A673 (cell line): Measurements from ENCODE around the gene FUBP3. TPM values are rescaled to one million over a fixed set of nuclear protein-coding genes. Genes with fewer than 3 reads are reported as not detected.

Experiments used
- BruUV-seq: library from RNA; stranded (reverse); fragments of 400-500 nt; replicated peaks from 2 replicates; lab custom pipeline; 2021; lab: Mats Ljungman, UMichigan
- CTCF ChIA-PET: fragments of 300-600 bp; sonication (Branson Sonifier 250); formaldehyde crosslinking; loops from one replicate; lab custom pipeline; 2022; ENCODE audit warnings: antibody characterized with exemption; lab: Charles Lee
- POLR2A ChIA-PET: fragments of 300-600 bp; sonication (Branson Sonifier 250); formaldehyde crosslinking; loops from one replicate; lab custom pipeline; 2022; ENCODE audit warnings: antibody characterized with exemption; ENCODE audit not compliant: low non-redundant PET; lab: Charles Lee
- DNase-seq: peaks from one replicate; pipeline ENCODE4 v3.0.0-alpha.2; 2015; ENCODE audit warnings: low spot score
- H3K27ac ChIP-seq: fragments of 200-600 bp; sonication (generic); 2 replicates; pipeline ENCODE4 v1.5.1; 2016; ENCODE audit warnings: mixed run types, low read depth, mild to moderate bottlenecking, mixed read lengths, antibody characterized with exemption, low read length; ENCODE audit not compliant: poor library complexity, severe bottlenecking
- H3K27me3 ChIP-seq: fragments of 200-600 bp; sonication (generic); replicated peaks from 2 replicates; pipeline ENCODE4 v1.6.1; 2017; ENCODE audit warnings: mixed run types, low read depth, mild to moderate bottlenecking, mixed read lengths, antibody characterized with exemption, low read length; ENCODE audit not compliant: insufficient read depth, poor library complexity
- H3K36me3 ChIP-seq: fragments of 200-600 bp; sonication (generic); 2 replicates; pipeline ENCODE4 v1.6.1; 2016; ENCODE audit warnings: mixed run types, mild to moderate bottlenecking, mixed read lengths, antibody characterized with exemption, low read length; ENCODE audit not compliant: insufficient read depth, poor library complexity, severe bottlenecking
- H3K4me1 ChIP-seq: fragments of 200-600 bp; sonication (generic); 2 replicates; pipeline ENCODE4 v1.6.1; 2017; ENCODE audit warnings: mixed run types, mild to moderate bottlenecking, mixed read lengths, antibody characterized with exemption, low read length; ENCODE audit not compliant: insufficient read depth, poor library complexity, severe bottlenecking
- H3K4me3 ChIP-seq: fragments of 200-600 bp; sonication (generic); 2 replicates; pipeline ENCODE4 v1.5.1; 2016; ENCODE audit warnings: low read depth, mixed run types, mild to moderate bottlenecking, mixed read lengths, low read length; ENCODE audit not compliant: poor library complexity, severe bottlenecking
- H3K9me3 ChIP-seq: fragments of 200-600 bp; sonication (generic); 2 replicates; pipeline ENCODE4 v1.6.1; 2016; ENCODE audit warnings: mixed run types, low read depth, mild to moderate bottlenecking, mixed read lengths, antibody characterized with exemption, low read length; ENCODE audit not compliant: poor library complexity, severe bottlenecking
- EZH2 ChIP-seq: fragments of 200-600 bp; sonication (generic); IDR thresholded peaks from 2 replicates; pipeline ENCODE4 v1.6.1; 2017; ENCODE audit warnings: borderline replicate concordance, low read depth, mild to moderate bottlenecking, mixed read lengths, antibody characterized with exemption, low read length; ENCODE audit not compliant: poor library complexity, severe bottlenecking
- intact Hi-C: fragments of 100-400 bp; cut with micrococcal nuclease; formaldehyde crosslinking; loops from one replicate; pipeline ENCODE4 v1.10.0; 2022; ENCODE audit not compliant: unreplicated experiment
- total RNA-seq: library from RNA; stranded (reverse); gene quantifications from 2 replicates; pipeline ENCODE4 v1.2.3, GENCODE V29; 2021
- TF ChIP-seq, protein P1 (sequence below): fragments of 300-800, 200-600 bp; sonication (generic); conservative IDR thresholded peaks from 2 replicates; pipeline ENCODE4 v1.5.1; 2017; ENCODE audit warnings: low read depth, mild to moderate bottlenecking, antibody characterized with exemption, low read length, moderate library complexity, mixed read lengths

The FUBP3 gene
- total RNA-seq, 1 experiment from 2014 or later: 80.4 TPM

DNA sequence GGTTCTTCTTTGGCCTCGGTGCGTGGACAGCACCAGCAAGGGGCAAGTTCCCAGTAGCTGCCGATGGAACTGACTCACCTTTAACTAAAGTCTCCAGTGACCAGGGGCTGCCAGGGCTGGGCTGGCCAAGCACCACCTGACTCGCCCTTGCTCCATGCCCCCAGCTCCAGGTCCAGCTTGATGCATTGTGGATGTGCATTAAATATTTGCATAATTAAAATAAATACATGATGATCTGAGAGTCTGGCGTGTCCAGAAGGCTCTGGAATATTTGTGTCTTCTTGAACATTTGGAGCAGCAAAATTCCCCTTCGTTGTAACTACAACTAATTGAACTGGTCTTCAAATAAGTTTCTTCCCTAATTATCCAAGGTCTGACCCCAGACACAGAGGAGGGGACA is 75.5 kb downstream of the FUBP3 start:
- no TSS peak for BruUV-seq
- intact Hi-C loops: no loop called here
- TF ChIP-seq EZH2: no peak
- TF ChIP-seq, protein P1, sequence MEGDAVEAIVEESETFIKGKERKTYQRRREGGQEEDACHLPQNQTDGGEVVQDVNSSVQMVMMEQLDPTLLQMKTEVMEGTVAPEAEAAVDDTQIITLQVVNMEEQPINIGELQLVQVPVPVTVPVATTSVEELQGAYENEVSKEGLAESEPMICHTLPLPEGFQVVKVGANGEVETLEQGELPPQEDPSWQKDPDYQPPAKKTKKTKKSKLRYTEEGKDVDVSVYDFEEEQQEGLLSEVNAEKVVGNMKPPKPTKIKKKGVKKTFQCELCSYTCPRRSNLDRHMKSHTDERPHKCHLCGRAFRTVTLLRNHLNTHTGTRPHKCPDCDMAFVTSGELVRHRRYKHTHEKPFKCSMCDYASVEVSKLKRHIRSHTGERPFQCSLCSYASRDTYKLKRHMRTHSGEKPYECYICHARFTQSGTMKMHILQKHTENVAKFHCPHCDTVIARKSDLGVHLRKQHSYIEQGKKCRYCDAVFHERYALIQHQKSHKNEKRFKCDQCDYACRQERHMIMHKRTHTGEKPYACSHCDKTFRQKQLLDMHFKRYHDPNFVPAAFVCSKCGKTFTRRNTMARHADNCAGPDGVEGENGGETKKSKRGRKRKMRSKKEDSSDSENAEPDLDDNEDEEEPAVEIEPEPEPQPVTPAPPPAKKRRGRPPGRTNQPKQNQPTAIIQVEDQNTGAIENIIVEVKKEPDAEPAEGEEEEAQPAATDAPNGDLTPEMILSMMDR: no peak
- no peak for DNase-seq
- Histone ChIP-seq H3K27ac (no peak overlapping the region), H3K4me1 (no peaks in the 10 kb centered on the region), H3K9me3 (no peaks in the 10 kb centered on the region), H3K27me3 (peaks cover 50% of the 10 kb centered on the region), H3K4me3 (no peak overlapping the region), H3K36me3 (no peaks in the 10 kb centered on the region)
- CTCF ChIA-PET: no interaction called here
- POLR2A ChIA-PET: no interaction called here

- Histone ChIP-seq H3K4me1 (peaks cover 16% of the 10 kb centered on the region), H3K4me3 (no peak overlapping the region), H3K9me3 (no peaks in the 10 kb centered on the region), H3K36me3 (no peaks in the 10 kb centered on the region), H3K27ac (no peak overlapping the region), H3K27me3 (peaks cover 89% of the 10 kb centered on the region)
- POLR2A ChIA-PET: no interaction called here
- CTCF ChIA-PET: no interaction called here
- no TSS peak for BruUV-seq
- no peak for TF ChIP-seq EZH2
- TF ChIP-seq, protein P1: no peak
- intact Hi-C loops: no loop called here
- DNase-seq: no peak
These were observed 79.7 kb downstream of the FUBP3 start for GRCh38 chr9:130658893-130659698.

- Histone ChIP-seq H3K4me1 (peaks cover 20% of the 10 kb centered on the region), H3K27me3 (peaks cover 96% of the 10 kb centered on the region), H3K27ac (no peak overlapping the region), H3K9me3 (no peaks in the 10 kb centered on the region), H3K36me3 (no peaks in the 10 kb centered on the region), H3K4me3 (no peak overlapping the region)
- TF ChIP-seq, protein P1: no peak
- TF ChIP-seq EZH2: peak; percentile 100
- ChIA-PET POLR2A (no interaction called here), CTCF (interaction anchor here (0.6 kb wide), 1 partner anchor 228 kb away, joined by 3 read pairs; no protein-coding TSS in a partner anchor)
- DNase-seq: no peak
- no TSS peak for BruUV-seq
- intact Hi-C loops: no loop called here
These were observed 80.4 kb downstream of the FUBP3 start for GRCh38 chr9:130659699-130660248.
